Measurements from ENCODE around the gene ETNK1.

- TF ChIP-seq CTCF (IDR thresholded peaks at IDR 0.05): no peak
- TF ChIP-seq EZH2 (IDR thresholded peaks at IDR 0.05): no peak
- TF ChIP-seq EZH2phosphoT487 (IDR thresholded peaks at IDR 0.05): no peak
These were observed 16.5 kb downstream of the ETNK1 start for GRCh38 chr12:22641353-22642053.

All from neural progenitor cell (in vitro differentiated cells).